ENCODE results near the gene DAB2.

DAB2 gene

GRCh38 chr5:39447059-39447458 lies 22.3 kb upstream of the DAB2 start:
- no peak for DNase-seq

DNA sequence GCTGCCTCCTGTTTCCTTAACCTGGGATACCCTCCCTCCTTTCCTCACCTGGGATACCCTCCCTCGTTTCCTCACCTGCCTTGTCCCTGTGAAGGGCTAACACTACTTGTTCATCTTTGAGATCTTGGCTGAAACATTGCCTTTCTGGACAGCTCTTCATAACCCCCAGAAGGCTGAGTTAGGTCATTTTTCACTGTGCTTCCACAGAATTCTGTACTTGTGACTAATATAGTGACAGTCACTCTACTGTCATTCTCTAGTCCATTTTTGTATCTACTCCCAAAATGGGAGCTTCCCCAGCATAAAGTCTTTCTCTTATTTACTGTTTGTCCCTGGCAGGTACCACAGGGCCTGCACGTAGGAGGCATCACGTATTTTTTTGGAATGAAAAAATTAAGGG lies 21.5 kb upstream of the DAB2 start:
- no peak for DNase-seq

DNA sequence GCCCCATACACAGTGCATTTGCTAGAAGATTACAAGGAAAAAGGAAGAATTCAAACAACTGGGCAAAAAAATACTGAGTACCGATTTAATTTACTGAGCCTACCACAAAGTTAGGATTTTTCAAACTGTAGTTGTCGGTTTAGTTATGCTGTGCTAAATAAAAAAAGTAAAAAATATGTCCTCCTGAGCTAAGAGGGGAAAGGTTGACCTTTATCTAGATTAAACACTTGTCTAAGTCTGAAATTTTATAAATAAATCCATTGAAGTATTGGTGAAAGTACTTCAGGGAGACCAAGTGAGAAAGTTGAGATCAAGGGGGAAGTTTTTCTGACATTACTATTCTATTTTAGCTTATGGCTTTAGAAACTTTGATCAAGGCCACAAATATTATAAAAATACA lies 19.1 kb upstream of the DAB2 start:
- DNase-seq, result no peak

- DNase-seq, result no peak
Observed at GRCh38 chr5:39442991-39443390, 18.2 kb upstream of the DAB2 start.

DNA sequence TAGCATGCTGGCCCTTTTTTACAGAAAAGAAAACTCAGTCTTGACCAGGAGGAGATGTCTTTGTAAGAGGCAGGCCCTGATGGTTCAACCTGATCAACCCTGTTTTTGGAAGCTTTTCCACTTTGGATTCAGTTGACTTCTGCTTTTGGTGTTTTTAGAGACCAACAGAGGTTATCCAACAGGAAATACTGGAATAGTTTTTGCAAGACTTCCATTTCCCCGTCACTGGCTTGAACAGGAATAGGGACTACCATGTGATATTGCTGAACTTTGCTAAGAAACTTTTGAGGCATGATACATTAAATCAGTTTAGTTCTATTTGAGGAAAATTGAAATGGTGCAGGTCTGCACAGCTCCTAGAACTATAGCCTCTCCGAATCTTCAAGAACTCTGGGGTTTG lies 17.1 kb upstream of the DAB2 start:
- no peak for DNase-seq

GRCh38 chr5:39440958-39441624 lies 16.3 kb upstream of the DAB2 start:
- DNase-seq, result no peak

DNA sequence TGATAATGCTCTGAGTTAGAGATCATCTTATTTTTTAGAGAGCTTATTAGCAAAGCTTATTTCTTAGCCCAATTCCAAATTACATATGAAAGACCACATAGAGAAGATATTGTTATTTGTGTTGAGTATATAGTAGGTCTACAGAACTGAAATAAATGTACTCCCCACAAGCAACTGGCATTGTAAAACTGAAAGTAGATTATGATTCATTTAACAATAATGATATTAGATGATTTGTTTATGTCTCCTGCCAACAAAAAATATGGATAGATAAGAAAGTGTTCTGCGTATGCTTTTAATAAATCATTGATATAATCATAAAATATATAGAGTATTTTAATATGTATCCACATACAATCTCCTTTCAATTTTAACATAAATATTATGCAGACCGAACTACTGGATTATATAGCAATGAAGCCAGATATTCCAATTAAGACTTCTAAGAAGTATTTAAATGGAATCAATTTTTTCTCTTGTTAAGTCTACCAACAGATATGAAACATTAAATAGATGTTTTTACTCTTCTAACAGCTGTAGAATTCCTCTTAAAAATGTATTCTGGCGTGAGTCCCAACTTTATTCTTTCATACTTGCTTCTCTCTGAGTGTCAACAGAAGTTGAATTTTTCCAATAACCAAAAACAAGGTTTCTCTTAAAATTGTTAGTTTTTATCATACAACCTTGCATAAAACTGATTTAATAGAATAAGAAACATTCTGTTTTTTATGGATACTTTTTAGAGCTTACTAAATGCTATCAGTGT lies 15.6 kb upstream of the DAB2 start:
- no peak for DNase-seq

- DNase-seq, result no peak
Observed at GRCh38 chr5:39439582-39440162, 14.9 kb upstream of the DAB2 start.

DNA sequence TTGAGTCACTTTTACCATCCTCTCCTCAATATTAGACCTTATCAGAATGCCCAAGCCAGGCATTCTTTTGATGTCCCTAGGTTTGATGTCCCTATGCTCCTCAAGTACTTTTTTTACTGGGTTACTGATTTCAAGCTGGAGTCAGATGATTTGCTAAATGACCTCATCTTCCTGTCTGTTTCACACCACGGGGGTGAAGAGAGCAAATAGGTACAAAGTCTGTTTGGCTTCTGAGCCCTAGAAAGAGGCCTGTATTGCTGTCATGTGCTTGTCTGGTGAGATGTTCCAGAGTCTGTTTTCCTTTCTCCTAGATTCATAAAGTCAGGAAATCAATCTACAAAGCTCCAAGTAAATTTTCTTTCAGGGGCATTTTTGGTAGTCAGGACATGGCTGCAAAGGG lies 12.7 kb upstream of the DAB2 start:
- DNase-seq, result no peak

DNA sequence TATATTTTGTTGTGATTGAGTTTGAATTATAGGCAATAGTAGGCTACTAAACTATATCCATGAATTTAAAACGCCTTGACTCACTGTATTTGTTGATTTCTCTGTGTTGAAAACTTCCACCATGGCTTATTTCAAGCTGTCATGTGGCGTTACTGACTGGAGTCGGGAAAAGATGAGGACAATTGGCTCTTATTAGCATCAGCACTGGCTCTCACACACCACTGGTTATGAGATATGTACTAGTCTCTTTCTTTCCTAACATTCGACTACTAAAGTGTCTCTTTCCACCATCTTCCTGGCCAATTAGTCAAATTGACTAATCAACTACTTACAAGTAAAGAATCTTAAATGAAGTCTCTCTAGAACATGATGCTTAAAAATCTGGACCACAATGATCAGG lies 9.1 kb upstream of the DAB2 start:
- no peak for DNase-seq

DNA sequence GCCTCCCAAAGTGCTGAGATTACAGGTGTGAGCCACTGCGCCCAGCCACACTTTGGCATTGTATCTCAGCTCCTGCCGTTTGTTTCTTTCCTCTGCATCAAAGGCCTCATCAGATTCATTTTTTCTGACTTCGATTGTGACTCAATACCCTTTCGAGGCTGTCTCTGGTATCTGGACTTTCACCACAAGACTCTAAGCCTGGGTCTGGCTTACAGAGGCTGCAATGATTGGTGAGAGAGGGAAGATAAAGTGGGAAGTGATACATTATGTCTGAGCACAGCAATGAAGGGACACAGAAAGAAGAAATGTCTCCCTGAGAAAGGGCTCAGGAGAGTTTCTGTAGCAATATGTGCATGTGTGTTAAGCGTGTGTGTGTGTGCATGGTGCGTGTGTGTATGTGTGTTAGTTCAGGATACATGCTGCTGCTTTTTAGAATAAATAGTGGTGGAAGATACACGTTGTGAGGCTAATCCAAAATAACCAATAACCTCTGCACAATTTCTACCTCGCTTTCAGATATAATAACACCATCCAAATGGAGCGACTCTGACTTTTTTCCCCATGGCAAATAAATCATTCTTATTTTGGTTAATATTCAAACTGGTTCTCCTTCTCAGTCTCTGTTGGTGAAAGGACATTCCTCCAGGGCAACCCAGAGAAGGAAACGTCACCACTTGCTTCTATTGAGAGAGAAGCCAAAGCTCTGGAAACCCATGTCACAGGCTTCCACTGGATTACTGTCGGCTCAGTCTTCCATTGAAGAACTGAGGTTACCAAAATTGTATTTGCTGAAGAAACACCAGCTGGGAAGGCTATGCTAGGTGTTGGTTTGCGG lies 8.1 kb upstream of the DAB2 start:
- DNase-seq, result no peak

- DNase-seq, result no peak
Observed at GRCh38 chr5:39430461-39430860, 5.7 kb upstream of the DAB2 start.

DNA sequence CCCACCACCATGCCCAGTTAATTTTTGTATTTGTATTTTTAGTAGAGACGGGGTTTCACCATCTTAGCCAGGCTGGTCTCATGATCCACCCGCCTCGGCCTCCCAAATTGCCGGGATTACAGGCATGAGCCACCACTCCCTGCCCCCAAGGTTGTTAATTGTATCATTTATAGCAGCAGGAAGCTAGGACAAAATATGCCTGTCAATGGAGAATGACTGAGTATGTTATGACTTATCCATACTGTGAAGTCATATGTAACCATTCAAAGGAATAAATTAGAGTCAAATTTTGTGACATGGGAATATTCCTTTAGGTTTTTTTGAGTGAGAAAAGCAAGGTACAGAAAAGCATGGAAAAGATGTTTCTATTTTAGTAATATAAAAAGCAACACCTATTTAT lies 3.9 kb upstream of the DAB2 start:
- DNase-seq, result no peak

DNA sequence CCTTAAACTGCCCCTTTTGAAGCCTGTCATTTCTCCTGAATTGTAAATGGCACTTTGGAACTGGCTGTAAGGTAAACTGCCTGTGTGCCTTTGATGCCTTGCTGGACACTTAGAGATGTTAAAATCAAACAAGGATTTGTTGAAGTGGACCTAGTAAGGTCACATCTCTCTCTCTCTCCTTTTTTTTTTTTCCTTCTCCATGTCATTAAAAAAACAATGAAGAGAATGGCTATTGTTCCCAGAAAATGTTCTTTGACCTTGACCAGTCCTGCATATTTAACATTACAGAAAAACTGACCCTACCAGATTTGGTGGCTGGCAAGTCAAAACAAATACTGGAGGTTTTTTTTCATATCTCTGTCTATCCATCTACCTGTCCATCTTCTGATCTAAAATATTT lies 2.9 kb upstream of the DAB2 start:
- no peak for DNase-seq

DNA sequence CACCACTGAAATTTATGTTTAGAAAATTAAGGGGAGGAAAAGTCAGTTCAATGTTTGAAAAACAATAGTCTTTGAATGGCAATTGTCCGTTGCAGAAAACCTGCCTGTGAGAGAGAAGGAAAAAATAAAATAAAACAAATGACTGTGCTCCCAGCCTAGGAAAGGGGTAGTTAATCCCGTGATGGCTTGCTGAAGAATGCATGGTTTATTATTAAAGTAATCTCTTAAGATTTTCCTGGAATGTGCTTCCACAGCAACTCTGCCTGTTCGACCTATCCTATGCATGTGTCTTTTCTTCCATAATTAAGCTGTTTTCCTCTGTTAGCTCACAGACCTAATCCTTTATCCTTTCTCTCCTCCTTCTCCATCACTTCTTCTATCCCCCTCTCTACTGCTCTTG lies 2.4 kb upstream of the DAB2 start:
- no peak for DNase-seq

- DNase-seq, result no peak
Observed at GRCh38 chr5:39426746-39427105, 1.9 kb upstream of the DAB2 start.

DNA sequence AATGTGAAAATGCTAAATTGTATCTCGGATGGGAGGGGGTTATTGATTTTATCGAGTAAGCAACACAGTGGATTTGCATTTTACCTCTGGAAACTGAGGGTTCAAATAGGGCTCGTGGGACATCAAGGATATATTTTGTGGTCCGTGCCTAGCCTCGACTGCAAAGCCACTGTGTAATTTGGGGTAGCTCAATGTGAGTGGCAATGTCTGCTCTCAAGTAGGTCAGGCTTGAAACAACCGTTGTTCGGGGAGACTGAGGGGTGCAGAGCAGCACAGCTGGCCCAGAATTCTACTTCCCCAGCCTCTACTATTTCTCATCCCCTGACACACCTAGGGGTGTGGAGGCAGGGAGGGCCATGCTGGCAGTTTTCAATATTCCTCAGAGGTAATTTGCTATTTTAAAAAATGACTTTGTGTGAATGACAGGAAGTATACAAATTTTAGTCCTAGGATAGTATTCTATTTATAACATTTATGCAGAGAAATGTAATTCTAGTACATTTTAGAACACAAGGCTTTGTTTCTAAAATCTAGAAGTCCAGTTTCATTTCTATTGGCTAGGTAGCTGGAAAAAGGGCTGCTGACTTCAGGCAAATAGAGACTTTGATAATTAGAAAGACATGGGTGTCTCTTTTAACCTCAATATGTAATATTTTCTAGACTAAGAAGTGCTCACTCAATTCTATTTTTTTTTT lies 1.4 kb upstream of the DAB2 start:
- no peak for DNase-seq

DNA sequence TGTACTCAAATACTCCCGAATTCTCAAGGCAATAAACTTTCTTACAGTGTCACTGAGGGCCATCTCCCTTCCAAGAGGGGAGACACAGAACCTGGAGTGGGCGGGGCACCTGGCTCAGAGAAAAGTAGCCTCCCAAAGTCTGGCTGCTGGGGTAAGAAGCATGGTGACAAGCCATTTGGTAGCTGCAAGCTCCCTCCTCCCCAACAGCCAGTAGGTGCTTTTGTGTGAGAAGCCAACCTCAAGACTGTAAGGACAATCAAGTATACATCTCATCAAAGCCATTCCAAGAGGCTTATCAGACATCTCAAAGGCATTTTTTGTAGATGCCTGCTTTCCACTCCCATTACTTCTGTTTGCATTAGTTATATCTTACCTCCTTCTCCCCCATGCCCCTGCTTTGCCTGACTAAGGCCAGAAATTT lies 1.4 kb downstream of the DAB2 start:
- DNase-seq, result no peak

- no peak for DNase-seq
Observed at GRCh38 chr5:39422728-39423285, 2.0 kb downstream of the DAB2 start.

GRCh38 chr5:39422036-39422606 lies 2.7 kb downstream of the DAB2 start:
- DNase-seq, result no peak

- no peak for DNase-seq
Observed at GRCh38 chr5:39420482-39421145, 4.2 kb downstream of the DAB2 start.

- no peak for DNase-seq
Observed at GRCh38 chr5:39419796-39420195, 5.0 kb downstream of the DAB2 start.
